HG03457 (cell line): ENCODE data around the gene MSMP.

ENCODE experiments used
- ATAC-seq: cut with Tn5 transposase; IDR thresholded peaks from one replicate; pipeline ENCODE4 v1.9.1; 2021; ENCODE audit warnings: moderate number of reproducible peaks; ENCODE audit not compliant: unreplicated experiment

Gene MSMP

DNA sequence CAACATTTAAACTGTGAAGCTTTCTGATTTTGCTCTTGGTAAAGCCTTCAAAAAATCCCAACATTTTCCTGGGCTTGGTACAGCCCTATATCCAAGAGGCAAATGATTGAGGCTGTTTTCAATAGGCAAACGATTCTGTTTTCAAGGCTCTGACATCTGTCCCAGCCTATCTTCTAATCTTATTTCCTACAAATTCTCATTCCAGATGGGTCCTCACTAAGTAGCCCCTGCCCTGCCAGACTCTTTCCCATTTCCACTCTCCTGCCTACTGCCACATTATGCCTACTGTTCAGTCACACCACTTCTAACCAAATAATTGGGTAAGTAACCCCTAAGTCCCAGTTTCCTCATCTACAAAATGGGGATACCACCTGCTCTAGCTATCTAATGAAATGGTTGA is 8.5 kb downstream of the MSMP start:
- no peak for ATAC-seq

DNA sequence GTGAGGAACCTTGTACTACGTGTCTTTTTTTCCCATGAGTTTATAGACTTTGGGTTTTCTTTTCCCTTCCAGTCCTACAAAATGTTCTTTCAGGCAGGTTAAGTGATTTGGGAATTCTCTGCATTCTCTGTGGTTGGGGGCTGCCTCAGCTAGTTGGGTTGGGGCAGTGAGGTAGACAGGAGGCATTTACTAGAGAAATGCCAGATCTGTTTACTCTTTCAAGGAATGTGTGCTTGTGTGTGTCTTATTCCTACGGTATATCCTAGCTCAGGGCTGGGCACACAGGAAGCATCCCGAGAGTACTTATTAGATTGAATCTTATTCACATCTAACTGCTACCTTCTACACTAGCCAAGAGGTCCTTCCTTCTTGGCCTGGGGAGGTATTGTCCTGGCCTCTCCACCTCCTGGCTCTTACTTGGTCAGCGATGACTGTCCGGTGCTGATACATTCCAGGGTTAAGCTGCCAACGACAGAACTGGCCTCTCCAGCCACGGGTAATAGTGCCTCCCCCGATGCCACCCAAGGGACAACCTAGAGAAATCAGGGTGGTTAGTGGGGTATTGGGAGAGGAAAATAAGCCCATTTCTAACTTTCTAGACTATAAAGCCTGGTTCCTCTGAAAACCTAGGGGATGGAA is 10.1 kb downstream of the MSMP start:
- no peak for ATAC-seq

DNA sequence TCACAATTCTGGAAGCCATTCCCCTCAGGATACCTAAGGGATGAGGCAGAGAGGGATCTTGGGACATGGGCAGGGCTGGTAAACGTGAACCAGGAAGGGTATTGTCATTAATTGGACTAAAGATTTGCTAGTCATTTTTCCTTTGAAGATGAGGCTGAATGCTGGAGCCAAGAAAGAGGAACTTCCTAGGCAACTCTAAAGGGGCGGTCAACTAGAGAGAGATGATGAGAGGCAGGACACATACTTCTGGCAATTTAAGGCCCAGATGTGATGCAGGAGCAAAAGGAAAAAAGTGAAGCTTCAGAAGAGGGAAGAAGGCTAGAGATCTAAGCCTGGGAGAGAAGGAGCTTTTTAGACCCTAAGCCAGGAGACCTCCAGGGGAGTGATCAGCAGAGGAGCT is 10.6 kb downstream of the MSMP start:
- no peak for ATAC-seq

DNA sequence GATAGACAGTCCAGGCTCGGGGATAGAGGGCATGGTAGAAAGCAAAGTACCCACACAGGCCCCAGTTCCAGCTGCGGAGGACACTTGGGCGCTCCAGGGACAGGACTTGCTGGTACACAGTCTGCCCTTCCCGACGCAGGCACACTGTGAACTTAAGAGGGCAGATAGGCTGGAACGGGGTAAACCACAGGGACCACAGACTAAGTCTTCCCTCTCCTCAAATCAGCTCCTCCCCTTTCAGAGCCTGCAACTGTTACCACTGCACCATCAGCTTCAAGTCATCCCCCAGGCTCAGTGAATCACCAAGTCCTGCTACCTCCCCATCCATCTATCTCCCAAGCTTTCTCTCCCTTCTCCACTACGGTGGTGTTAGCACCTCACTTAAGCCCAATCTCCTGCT is 12.3 kb downstream of the MSMP start:
- ATAC-seq: no peak

DNA sequence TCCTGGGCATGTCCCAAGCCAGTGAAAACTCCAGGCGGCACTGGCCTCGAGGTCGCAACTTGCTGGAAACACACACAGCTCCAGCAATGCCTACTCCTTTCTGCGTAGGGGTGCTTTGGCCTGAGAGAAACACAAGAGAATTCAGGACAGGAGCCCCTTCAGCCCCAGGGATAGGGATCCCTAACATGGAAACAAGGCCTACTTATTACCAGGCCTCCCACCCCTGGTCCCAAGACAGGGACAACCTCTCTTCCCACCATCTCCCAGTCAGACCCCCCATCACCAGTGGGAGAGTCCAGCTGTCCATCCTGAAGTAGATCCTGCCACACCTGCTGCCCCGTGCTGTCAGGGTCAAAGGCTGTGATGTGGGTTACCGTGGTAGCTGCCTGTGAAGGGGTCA is 13.8 kb downstream of the MSMP start:
- ATAC-seq: no peak

DNA sequence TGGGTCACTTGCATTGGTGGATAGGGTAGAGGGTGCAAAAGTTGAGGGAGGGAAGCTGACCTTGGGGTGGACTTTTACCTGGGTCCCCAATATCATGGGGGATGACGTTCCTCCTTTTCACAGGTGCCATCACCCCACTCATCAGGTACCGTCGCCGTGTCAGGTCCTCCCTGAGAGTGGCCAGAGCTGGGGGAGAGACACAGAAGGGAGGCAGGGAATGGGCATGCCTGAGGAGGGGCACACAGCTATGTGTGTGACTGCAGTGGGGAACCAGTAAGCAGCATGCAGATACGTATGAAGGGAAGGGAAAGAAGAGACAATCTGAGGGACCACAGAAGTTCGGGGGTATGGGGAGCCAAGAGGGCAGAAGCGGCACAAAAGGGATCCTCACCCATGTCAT is 15.2 kb downstream of the MSMP start:
- ATAC-seq: no peak

DNA sequence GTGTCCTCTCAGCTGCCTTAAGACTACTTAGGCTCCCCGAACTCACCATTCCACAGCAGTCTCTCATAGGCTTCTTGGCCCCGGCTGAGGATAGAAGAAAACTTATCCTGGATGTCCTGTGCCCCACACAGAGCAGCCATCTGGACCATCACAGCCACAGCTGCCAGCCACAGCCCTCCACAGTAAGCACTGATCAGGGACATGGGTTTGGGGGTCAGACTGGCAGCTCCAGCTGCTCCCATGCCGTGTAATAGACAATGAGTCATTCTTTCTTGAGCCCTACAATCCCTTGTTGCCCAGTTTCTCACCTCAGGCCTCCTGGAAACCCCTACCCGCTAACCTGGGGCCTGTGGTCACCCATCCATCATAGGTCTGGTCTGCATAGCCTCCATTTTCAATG is 15.9 kb downstream of the MSMP start:
- ATAC-seq: no peak

DNA sequence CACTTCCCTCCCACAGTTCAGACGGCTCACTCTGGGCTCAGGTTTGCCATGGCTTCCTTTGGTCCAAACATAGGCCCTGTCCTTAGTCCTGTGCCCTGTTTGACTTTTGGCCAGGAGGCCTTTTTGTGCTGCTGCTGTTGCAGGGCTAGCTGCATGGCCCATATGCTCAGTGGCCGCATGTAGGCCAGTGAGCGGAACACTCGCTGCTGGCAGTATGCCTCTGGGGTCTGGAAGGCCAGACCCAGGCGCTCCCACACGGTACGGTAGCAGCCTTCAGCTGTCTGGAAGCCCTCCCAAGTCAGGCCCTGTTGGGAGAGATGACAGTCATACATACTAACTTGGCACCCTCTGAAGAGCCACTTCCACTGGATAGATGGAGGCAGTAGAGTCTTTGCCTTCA is 16.9 kb downstream of the MSMP start:
- ATAC-seq: no peak

DNA sequence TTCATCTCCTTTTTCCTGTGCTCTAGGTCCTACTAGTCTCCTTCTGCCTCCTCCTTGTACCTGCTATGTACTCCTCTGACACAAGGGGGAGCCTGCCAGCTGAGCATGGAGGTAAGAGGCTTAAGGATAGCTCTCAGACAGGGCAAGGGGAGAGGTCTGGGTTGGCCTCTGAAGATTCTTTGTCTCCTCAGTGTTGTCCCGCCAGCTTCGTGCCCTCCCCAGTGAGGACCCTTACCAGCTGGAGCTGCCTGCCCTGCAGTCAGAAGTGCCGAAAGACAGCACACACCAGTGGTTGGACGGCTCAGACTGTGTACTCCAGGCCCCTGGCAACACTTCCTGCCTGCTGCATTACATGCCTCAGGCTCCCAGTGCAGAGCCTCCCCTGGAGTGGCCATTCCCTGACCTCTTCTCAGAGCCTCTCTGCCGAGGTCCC is 17.9 kb downstream of the MSMP start:
- ATAC-seq: no peak

DNA sequence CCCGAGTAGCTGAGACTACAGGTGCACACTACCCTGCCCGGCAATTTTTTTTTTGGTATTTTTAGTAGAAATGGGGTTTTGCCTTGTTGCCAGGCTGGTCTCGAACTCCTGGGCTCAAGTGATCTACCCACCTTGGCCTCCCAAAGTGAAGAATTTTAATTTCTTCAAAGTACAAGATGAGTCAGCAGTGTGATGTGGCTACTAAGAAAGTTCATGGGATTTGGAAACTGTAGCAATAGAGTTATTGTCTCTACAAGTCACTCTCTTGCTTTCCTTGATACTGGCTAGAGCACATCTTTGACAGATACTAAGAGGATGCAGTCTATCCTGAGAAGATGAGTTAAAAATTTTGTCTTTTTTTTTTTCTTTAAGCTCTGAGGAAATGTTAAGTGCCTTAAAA is 20.0 kb downstream of the MSMP start:
- no peak for ATAC-seq

DNA sequence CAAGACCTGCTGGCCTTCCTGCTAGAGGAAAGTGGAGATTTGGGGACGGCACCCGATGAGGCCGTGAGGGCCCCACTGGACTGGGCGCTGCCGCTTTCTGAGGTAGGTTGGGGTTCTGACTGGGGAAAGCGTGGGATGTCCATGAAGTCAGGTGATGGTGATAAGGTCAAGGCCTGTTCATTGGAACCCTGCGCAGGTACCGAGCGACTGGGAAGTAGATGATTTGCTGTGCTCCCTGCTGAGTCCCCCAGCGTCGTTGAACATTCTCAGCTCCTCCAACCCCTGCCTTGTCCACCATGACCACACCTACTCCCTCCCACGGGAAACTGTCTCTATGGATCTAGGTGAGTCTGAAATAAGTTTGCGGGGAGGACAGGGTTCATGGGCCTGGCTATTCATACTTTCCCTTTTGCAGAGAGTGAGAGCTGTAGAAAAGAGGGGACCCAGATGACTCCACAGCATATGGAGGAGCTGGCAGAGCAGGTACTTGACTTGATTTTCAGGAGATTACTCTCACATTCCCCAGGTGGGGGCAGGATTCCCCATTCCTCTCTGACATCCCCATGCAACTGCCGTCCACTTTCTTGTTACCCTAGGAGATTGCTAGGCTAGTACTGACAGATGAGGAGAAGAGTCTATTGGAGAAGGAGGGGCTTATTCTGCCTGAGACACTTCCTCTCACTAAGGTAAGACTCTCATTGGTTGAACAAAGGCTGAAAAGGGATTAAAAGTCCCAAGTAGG is 21.1 kb downstream of the MSMP start:
- ATAC-seq: no peak

DNA sequence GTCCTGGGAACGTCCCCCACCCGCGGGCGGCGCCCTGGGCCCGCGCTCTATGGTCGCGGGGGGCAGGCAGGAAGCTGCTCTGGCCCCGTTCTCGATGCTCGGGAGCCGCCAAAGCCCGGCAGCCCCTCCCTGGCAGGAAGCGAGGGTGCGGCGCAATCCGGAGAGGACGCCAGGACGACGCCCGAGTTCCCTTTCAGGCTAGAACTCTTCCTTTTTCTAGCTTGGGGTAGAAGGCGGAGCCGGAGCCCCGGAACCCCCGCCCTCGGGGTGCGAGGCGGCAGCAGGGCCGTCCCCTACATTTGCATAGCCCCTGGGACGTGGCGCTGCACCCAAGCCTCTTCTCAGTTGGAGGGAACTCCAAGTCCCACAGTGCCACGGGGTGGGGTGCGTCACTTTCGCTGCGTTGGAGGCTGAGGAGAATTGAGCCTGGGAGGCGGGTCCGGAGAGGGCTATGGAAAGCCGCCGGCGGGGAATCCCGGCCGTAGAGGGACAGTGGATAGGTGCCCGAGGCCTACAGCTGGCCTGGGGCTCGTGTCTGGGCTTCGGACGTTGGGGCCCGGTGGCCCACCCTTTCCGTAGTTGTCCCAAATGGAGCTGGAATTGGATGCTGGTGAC is 21.8 kb downstream of the MSMP start, which contains the start of the genes CREB3 and TLN1:
Gene CREB3 (plus strand): TSS at position 482 of the 615 bp plus-strand sequence. CDS start 107 bp downstream, at position 589.
Gene TLN1 (minus strand): TSS at position 11 of the 615 bp plus-strand sequence. CDS start 6,501 bp downstream, outside the sequence.
- peak; percentile 71 for ATAC-seq

DNA sequence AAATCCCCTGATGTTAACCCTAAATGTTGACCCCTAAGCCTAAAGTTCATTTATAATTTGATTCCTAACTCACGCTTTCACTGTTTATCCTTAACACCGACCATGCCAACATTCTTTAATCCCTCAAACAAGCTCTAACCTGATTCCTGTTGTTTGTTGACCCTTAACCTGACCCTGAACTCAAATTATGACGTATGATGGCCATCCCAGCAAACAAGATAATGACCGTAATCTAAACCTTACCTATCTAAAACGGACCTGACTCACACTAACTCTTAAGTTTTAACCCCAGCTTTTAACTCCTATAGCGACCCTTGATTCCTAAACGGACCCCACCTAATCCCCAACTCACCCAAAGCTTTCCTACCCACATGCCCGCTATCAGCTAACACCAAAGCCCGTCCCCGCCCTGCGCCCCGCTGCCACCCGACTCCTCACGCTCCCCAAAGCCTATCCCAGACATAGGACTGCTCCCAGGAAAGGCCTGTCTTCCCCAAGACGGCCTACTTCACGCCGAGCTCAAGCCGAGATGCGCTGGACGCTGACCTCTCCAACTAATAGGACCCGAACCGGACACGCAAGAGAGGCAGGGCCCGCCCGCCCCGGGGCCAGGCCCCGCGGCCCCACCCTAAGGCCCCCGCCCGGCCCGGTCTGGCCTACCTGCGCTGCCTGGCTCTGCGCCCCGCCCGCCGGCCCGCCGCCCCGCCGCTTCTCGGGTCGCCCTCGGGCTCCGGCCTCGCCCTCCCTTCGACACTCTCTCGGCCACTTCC is 22.5 kb downstream of the MSMP start:
- no peak for ATAC-seq

DNA sequence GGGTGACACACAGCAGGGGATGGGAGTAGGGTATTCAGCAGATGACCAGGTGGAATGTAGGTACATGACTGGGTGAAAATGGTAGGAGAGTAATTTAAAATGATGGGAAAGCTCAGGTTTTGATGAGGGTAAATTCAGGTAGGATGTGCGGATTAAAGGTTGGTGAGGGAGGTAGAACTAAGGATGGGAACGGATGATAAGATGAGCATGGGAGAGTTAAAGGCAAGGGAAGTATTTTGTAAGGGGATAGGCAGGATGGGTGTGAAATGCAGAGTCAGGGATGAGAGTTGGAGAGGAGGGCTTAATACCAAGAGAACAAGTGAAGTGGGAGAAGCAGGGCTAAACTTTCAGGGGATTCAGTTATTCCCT is 23.6 kb downstream of the MSMP start:
- no peak for ATAC-seq

DNA sequence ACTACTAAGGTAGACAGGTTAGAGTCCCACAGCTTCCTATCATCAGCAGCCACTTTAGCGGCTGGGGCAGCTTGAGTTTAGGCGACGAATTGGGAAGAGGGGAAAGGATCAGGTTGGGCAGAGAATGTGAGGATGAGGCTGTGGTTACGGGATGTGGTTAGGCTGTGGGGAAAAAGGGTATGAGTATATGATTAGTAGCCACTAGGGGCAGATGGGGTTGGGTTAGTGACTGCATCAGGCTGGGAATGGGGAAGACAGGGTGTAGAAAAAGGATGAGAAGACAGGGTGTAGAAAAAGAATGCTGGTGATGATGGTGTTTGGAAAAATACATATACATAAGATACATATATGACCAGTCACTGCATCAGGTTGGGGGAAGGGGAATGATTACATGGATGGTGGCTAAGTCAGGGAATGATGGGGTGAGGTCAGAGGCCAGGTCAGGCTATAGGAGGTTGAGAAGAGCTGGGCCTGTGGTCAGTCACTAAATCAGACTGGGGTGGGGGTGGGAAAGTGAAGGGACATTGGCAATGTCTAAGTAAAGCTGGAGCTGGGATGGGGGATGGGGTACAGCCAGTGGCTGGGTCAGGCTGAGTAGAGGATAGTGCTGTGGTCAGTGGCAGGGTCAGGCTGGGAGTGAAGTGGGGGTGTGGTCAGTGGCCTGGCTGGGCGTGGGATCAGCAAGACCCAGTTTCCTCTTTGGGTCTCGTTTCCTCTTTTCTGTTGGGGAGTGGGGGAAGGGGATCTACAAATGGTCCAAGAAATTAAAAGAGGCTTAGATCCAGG is 24.2 kb downstream of the MSMP start:
- no peak for ATAC-seq

DNA sequence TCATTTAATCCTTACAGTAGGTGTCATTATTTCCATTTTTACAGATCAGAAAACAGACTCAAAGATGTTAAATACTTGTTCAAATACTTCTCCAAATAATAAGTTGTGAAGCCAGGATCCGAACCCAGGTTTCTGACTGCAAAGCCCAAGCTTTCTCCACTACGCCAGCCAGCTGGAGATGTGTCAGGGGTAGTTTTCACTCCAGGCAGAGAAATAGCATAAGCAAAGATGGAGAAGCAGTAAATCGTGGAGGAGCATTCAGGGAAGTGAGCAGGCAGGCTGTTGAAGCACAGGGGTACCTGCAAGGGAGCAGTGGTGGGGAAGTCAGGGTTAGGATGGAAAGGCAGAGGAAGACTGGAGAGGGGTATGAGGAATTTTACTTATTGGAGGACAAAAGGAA is 25.0 kb downstream of the MSMP start:
- ATAC-seq: no peak

DNA sequence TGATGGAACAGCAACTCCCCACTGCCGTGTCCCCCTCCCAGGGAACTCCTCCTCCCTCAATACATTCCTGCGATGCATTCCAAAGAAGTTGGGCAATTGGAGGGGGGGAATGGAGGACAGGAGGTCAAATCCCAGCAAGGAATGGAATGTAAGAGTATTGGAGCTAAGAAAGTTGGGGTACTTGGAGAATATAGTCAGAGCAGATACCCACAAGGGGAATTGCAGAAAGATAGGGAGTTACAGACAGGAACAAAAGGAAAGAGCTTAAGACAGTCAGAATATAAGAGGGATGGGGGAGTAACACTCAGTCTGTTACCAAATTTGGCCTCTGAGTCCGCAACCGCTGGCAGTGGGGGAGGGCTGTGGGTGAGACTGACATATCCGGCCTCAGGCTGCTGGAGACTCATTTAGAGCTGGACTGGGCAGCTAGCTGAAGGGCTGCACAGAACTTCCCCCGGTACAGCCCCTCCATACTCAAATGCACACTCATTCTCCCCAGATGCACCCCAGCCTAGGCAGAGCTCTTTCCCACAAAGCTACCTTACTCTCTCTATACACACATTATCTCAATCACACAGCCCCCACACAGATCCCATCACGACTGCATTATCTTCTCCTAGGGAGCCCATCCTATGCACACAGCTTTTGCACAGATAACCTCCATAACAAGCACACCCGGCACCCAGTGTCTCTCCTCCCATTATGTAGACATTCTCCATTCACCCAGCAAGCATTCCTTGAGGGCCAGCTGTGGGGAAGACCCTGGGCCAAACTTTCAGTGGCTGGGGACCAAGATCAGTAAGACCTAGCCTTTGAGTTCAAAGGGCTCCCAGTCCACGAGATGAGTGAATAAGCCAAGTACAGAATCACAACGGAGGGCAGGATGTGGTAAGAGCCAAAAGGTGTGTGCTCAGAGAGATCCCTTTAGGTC is 25.8 kb downstream of the MSMP start:
- no peak for ATAC-seq

DNA sequence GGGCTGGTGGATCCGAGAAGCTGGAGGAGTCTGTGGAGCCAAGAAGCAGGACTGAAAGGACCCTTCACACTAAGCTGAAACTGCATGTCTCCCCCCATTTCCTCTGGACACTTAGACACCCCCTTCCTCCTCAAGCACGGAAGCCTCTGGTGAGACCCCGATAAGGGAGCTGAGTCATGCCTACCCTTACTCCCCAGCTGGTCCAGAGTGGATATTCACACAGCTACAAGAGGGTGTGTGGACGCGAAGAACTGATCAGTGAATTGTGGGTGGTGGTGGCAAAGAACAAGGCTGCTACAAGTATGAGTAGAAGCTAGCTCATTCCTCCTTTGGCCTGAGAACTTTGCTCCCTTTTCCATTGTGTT is 26.4 kb downstream of the MSMP start:
- ATAC-seq: no peak

DNA sequence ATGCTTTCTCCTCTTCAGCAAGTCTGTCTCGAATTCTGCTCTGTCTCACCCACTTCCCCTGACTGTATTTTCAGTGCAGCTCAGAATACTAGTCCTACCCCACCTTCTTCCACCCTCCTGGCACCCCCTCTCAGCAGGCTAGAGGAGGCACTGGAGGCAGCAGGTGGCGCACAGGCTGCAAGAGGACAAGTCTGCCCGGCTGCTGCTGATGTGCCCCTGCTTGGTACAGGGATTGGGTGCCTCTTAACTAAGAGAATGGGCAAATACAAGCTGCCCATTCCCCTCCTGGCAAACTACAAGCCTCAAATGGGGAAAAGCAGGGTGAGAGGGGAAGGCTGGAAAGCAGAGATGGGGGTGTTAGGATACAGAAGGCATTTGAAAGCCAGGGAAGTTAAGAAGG is 27.1 kb downstream of the MSMP start:
- ATAC-seq: no peak

DNA sequence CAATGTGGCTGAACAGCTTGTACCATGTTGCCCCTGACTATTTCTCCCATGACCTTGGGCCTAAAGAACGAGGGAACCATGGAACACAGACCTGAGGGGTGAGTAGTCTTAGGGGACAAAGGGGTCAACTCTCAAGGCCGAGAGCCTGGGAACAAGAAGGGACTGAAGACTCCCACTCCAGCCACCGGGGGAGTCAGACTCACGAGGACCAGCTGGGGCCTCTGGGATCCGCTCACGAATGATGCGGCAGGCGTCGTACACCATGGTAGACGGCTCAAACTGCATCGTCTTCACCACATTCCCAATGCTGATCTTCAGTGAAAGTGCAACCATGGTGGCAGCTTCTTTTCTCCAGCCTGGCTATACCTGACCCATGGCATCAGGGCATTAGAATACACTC is 28.7 kb downstream of the MSMP start:
- ATAC-seq: no peak
